Activated T-cell treated with anti-CD3 and anti-CD28 coated beads, Interleukin-2, amount 50 U/mL, for 4 hours (primary cell): ENCODE results near the gene SHISA2. TPM values are rescaled to one million over a fixed set of nuclear protein-coding genes. Genes with fewer than 3 reads are reported as not detected.

ENCODE experiments used
- ATAC-seq, 2 donors: fragments of 200-7000 bp; cut with Tn5 transposase; one replicate each; pipeline ENCODE4 v1.10.0; 2021
- DNase-seq: peaks from one replicate; pipeline ENCODE4 v3.0.0-alpha.2; 2020
- H3K27me3 Mint-ChIP-seq: one replicate; pipeline ENCODE4 v1.8.0; 2021; ENCODE audit warnings: low read depth, mixed read lengths
- H3K36me3 Mint-ChIP-seq: one replicate; pipeline ENCODE4 v1.8.0; 2022; ENCODE audit warnings: mixed read lengths; ENCODE audit not compliant: insufficient read depth
- H3K4me1 Mint-ChIP-seq: one replicate; pipeline ENCODE4 v1.8.0; 2021; ENCODE audit warnings: low read depth, mixed read lengths
- H3K4me3 Mint-ChIP-seq: one replicate; pipeline ENCODE4 v1.8.0; 2021; ENCODE audit warnings: mild to moderate bottlenecking, moderate library complexity, mixed read lengths
- H3K9me3 Mint-ChIP-seq: one replicate; pipeline ENCODE4 v1.8.0; 2021; ENCODE audit warnings: mixed read lengths
- total RNA-seq, 3 donors: library from RNA; stranded (reverse); gene quantifications; one replicate each; pipeline ENCODE4 v1.2.1, GENCODE V29; 2021

The SHISA2 gene
- total RNA-seq, 3 donors from 2014 or later = 0.15 to 0.79 (median 0.45) TPM

DNA sequence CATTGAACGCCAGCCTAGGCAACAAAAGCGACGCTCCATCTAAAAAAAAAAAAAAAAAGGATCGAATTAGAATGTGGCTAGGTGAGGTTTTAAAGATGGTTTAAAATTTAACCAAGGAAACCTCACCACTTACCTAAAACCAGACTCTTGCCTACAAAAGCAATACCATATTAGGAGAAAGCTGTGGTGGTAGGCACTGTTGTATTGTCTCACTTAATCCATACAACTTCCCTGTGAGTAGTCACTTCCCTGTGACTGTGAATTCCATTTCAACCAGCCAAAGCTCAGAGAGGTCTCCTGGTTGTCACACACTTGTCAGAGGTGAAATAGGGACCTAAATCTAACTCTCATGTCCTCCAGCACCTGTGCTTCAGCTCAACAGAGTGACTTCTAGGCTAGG, 15.4 kb downstream of the SHISA2 start:
- Mint-ChIP-seq H3K9me3 (no peaks in the 10 kb centered on the region), H3K4me3 (no peak overlapping the region), H3K4me1 (no peaks in the 10 kb centered on the region), H3K36me3 (no peaks in the 10 kb centered on the region), H3K27me3 (peaks cover 2% of the 10 kb centered on the region)
- no peak for ATAC-seq
- DNase-seq = no peak

DNA sequence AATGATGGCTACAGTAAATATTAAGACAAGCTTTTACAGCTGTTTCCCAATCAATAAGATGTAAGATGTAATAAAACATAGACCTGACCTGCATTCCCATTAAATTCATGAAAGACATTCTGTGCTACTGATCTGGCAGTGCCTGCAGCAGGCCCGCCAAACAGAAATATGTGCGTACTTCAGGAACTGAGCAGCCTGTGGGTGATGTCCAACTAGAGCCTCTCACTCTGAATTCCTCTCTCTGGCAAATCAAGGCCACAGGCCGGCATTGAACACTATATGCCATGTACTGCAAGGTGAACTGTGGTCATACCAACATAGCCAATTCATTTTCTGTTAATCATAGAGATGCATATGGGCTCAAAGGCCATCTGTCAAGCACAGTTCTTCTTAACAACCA, 17.8 kb downstream of the SHISA2 start:
- Mint-ChIP-seq H3K4me3 (no peak overlapping the region), H3K4me1 (no peaks in the 10 kb centered on the region), H3K27me3 (peaks cover 2% of the 10 kb centered on the region), H3K36me3 (no peaks in the 10 kb centered on the region), H3K9me3 (peaks cover 4% of the 10 kb centered on the region)
- no peak for ATAC-seq
- no peak for DNase-seq

GRCh38 chr13:26030331-26030730, 21.5 kb downstream of the SHISA2 start:
- Mint-ChIP-seq H3K36me3 (no peaks in the 10 kb centered on the region), H3K27me3 (no peaks in the 10 kb centered on the region), H3K9me3 (peaks cover 4% of the 10 kb centered on the region), H3K4me1 (no peaks in the 10 kb centered on the region), H3K4me3 (no peak overlapping the region)
- ATAC-seq (no peak), DNase-seq (no peak)

- Mint-ChIP-seq H3K36me3 (no peaks in the 10 kb centered on the region), H3K4me1 (no peaks in the 10 kb centered on the region), H3K4me3 (no peak overlapping the region), H3K27me3 (no peaks in the 10 kb centered on the region), H3K9me3 (peaks cover 4% of the 10 kb centered on the region)
- no peak for DNase-seq
- no peak for ATAC-seq
Measured at GRCh38 chr13:26029581-26030136, 22.2 kb downstream of the SHISA2 start.

- H3K4me1 Mint-ChIP-seq = no peaks in the 10 kb centered on the region
- ATAC-seq (no peak), DNase-seq (no peak)
- H3K36me3 Mint-ChIP-seq = peaks cover under 1% of the 10 kb centered on the region
- no peaks in the 10 kb centered on the region for H3K27me3 Mint-ChIP-seq
- peaks cover 4% of the 10 kb centered on the region for H3K9me3 Mint-ChIP-seq
- H3K4me3 Mint-ChIP-seq = no peak overlapping the region
Measured at GRCh38 chr13:26026211-26026610, 25.6 kb downstream of the SHISA2 start.

GRCh38 chr13:26025771-26026170, 26.0 kb downstream of the SHISA2 start:
- ATAC-seq (no peak), DNase-seq (no peak)
- H3K9me3 Mint-ChIP-seq = peaks cover 4% of the 10 kb centered on the region

DNA sequence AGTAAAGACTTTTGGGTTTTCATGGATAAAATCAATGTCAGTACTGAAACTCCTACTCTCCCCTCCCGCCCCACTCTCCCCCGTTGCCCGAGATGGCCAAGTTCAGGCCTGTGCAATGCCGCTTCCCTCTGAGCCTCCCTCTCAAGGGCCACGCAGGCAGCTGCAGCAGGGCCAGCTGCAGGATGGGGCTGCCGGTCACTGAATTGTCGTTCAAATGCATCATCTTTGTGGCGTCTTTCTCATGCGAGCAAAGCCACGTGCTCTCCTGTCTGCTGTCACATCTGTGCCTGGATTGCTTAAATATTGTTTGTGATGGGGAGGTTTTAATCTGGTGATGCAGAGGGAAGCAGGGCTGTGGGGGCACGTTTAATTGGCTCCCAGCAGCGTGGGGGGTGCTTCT, 26.6 kb downstream of the SHISA2 start:
- no peak overlapping the region for H3K4me3 Mint-ChIP-seq
- no peaks in the 10 kb centered on the region for H3K4me1 Mint-ChIP-seq
- no peaks in the 10 kb centered on the region for H3K27me3 Mint-ChIP-seq
- H3K36me3 Mint-ChIP-seq = peaks cover 8% of the 10 kb centered on the region
- ATAC-seq (no peak), DNase-seq (no peak)
- peaks cover 4% of the 10 kb centered on the region for H3K9me3 Mint-ChIP-seq

More at GRCh38 chr13:26025771-26026170, 26.0 kb downstream of the SHISA2 start:
- H3K4me3 Mint-ChIP-seq = no peak overlapping the region
- H3K36me3 Mint-ChIP-seq = peaks cover 5% of the 10 kb centered on the region
- H3K27me3 Mint-ChIP-seq = no peaks in the 10 kb centered on the region
- H3K4me1 Mint-ChIP-seq = no peaks in the 10 kb centered on the region

- Mint-ChIP-seq H3K36me3 (peaks cover 10% of the 10 kb centered on the region), H3K9me3 (peaks cover 4% of the 10 kb centered on the region), H3K4me1 (no peaks in the 10 kb centered on the region), H3K4me3 (no peak overlapping the region), H3K27me3 (no peaks in the 10 kb centered on the region)
- no peak for ATAC-seq
- DNase-seq = no peak
Measured at GRCh38 chr13:26024558-26024957, 27.3 kb downstream of the SHISA2 start.

GRCh38 chr13:26022538-26023292, 29.1 kb downstream of the SHISA2 start:
- DNase-seq (no peak), ATAC-seq (no peak)
- Mint-ChIP-seq H3K4me3 (no peak overlapping the region), H3K4me1 (peaks cover 6% of the 10 kb centered on the region), H3K9me3 (peaks cover 4% of the 10 kb centered on the region), H3K36me3 (peaks cover 10% of the 10 kb centered on the region), H3K27me3 (no peaks in the 10 kb centered on the region)

GRCh38 chr13:26021956-26022355, 29.9 kb downstream of the SHISA2 start:
- ATAC-seq = no peak
- Mint-ChIP-seq H3K4me1 (peaks cover 7% of the 10 kb centered on the region), H3K27me3 (no peaks in the 10 kb centered on the region), H3K4me3 (no peak overlapping the region), H3K9me3 (peaks cover 4% of the 10 kb centered on the region), H3K36me3 (peaks cover 10% of the 10 kb centered on the region)
- no peak for DNase-seq

GRCh38 chr13:26021516-26021915, 30.3 kb downstream of the SHISA2 start:
- Mint-ChIP-seq H3K36me3 (peaks cover 10% of the 10 kb centered on the region), H3K4me3 (no peak overlapping the region), H3K4me1 (peaks cover 7% of the 10 kb centered on the region), H3K27me3 (no peaks in the 10 kb centered on the region), H3K9me3 (peaks cover 4% of the 10 kb centered on the region)
- ATAC-seq = no peak
- DNase-seq = no peak

- peaks cover 7% of the 10 kb centered on the region for H3K4me1 Mint-ChIP-seq
- peaks cover 4% of the 10 kb centered on the region for H3K9me3 Mint-ChIP-seq
- DNase-seq (no peak), ATAC-seq (no peak)
- H3K27me3 Mint-ChIP-seq = no peaks in the 10 kb centered on the region
- H3K4me3 Mint-ChIP-seq = no peak overlapping the region
- peaks cover 10% of the 10 kb centered on the region for H3K36me3 Mint-ChIP-seq
Measured at GRCh38 chr13:26020891-26021290, 30.9 kb downstream of the SHISA2 start.

DNA sequence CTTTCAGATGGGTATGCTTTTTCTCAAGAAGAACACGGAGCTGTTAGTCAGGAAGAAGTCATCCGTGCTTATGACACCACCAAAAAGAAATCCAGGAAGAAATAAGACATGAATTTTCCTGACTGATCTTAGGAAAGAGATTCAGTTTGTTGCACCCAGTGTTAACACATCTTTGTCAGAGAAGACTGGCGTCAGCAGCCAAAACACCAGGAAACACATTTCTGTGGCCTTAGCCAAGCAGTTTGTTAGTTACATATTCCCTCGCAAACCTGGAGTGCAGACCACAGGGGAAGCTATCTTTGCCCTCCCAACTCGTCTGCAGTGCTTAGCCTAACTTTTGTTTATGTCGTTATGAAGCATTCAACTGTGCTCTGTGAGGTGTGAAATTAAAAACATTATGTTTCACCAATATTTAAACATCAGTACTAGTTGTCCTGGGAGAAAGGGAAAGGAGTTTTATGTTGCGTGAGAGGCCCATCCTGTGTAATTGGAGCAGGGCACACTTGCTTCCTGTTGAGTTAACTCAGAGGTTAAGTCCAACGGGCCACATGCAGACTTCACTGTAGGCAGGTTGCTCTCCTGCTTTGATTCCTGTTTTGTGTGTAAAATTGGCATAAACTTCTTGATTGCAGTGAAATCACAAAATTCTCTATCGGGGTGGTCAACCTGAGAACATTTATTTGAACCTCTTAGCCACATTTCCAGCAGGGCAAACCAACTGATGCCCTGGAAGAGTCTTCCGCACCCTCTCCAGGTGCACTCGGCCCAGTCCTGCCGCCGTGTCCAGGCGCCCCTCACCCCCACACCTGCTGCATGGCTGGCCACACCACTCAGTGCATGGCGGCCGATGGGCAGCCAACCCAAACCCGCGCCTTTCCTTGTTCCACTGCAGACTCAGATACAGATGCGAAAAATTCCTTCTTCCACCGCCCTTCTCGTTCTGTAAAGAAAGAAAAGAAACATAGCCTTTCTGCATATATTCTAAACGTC, 31.6 kb downstream of the SHISA2 start:
- Mint-ChIP-seq H3K36me3 (peaks cover 10% of the 10 kb centered on the region), H3K27me3 (no peaks in the 10 kb centered on the region), H3K9me3 (peaks cover 4% of the 10 kb centered on the region), H3K4me1 (peaks cover 7% of the 10 kb centered on the region), H3K4me3 (no peak overlapping the region)
- ATAC-seq (no peak), DNase-seq (no peak)

- peaks cover 7% of the 10 kb centered on the region for H3K4me1 Mint-ChIP-seq
- H3K27me3 Mint-ChIP-seq = no peaks in the 10 kb centered on the region
Measured at GRCh38 chr13:26019251-26019650, 32.6 kb downstream of the SHISA2 start.

More at GRCh38 chr13:26019251-26019650, 32.6 kb downstream of the SHISA2 start:
- H3K9me3 Mint-ChIP-seq = peaks cover 4% of the 10 kb centered on the region
- no peak overlapping the region for H3K4me3 Mint-ChIP-seq
- ATAC-seq (no peak), DNase-seq (no peak)
- peaks cover 10% of the 10 kb centered on the region for H3K36me3 Mint-ChIP-seq
